Neural crest cell (in vitro differentiated cells): Measurements from ENCODE around the gene DNAJB13. TPM values are rescaled to one million over a fixed set of nuclear protein-coding genes. Genes with fewer than 3 reads are reported as not detected.
A peak's percentile ranks its signal among the peaks of the same experiment; 100 is the strongest.

Experiments used
- DNase-seq: peaks from one replicate; pipeline ENCODE4 v3.0.0; 2021; ENCODE audit warnings: low read depth, mixed read lengths, low spot score
- H3K27ac Mint-ChIP-seq: one replicate; pipeline ENCODE4 v1.8.0; 2021; ENCODE audit warnings: mild to moderate bottlenecking, mixed read lengths; ENCODE audit not compliant: unreplicated experiment
- H3K27me3 Mint-ChIP-seq: 2 replicates; pipeline ENCODE4 v1.8.0; 2021; ENCODE audit warnings: low read depth, mild to moderate bottlenecking, mixed read lengths
- H3K36me3 Mint-ChIP-seq: 2 replicates; pipeline ENCODE4 v1.8.0; 2021; ENCODE audit warnings: low read depth, mild to moderate bottlenecking, mixed read lengths
- H3K4me1 Mint-ChIP-seq: 2 replicates; pipeline ENCODE4 v1.8.0; 2021; ENCODE audit warnings: mixed read lengths
- H3K4me3 Mint-ChIP-seq: one replicate; pipeline ENCODE4 v1.8.0; 2021; ENCODE audit warnings: mild to moderate bottlenecking, mixed read lengths
- H3K9me3 Mint-ChIP-seq: 2 replicates; pipeline ENCODE4 v1.8.0; 2021; ENCODE audit warnings: mixed read lengths
- CTCF ChIP-seq: fragments of 200-600 bp; sonication (generic); conservative IDR thresholded peaks from 2 replicates; pipeline ENCODE4 v1.5.0; 2021; ENCODE audit warnings: antibody characterized with exemption, mild to moderate bottlenecking
- long read RNA-seq: library from polyadenylated mRNA; unstranded; transcript quantifications from one replicate; pipeline ENCODE4 v2.0.0, GENCODE V29; 2020
- total RNA-seq: library from RNA; stranded (reverse); gene quantifications from 2 replicates; pipeline ENCODE4 v1.2.1, GENCODE V29; 2021

The DNAJB13 gene
- 0.32 and 0.35 TPM in 2 replicates for total RNA-seq
- long read RNA-seq, result 0 reads

DNA sequence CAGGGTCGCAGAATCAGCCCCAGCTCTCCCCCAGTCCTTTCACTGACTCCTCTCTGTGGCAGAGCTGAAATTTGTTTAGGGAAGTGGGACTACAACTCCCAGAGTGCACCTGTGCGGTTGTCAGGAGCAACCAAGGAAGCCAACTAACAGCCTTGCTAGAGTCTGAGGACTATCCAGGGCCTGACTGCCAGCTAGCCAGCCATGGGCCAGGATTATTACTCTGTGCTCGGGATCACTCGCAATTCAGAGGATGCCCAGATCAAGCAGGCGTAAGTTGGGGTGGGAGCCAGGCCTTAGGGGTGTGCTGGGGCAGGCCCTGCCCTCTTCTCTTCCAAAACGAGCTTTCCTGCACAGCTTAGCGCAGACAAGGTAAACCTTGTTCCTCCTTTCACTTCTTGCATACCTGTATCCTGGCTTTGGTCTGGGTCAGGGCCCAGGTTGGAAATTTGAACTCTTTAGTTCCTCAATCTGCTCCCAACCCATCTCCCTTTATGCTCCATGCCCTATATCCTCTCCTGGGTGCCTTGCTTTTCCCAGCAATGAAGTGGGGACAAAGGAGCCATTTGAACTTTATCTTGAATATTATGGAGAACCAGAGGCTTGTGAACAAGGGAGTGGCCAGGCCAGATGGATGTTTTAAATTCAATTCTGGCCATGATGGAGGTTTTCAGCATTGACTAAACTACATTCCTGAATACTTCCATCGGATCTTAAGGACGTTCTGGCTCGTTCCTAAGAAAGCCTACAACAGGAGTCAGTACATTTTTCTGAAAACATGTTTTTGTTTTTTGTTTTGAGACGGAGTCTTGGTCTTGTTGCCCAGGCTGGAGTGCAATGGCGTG, at the start of gene DNAJB13:
Gene DNAJB13 (plus strand): TSS at position 158 of the 842 bp plus-strand sequence. CDS start 44 bp downstream, at position 202.
- Mint-ChIP-seq H3K36me3 (peaks cover 3% of the 10 kb centered on the region), H3K27ac (no peak within 1 kb of the TSS), H3K4me3 (no peak within 1 kb of the TSS), H3K27me3 (no peaks in the 10 kb centered on the region), H3K9me3 (no peaks in the 10 kb centered on the region), H3K4me1 (peaks cover 8% of the 10 kb centered on the region)
- peak; percentile 47 for DNase-seq
- TF ChIP-seq CTCF, result no peak

GRCh38 chr11:73902303-73902702, 48.5 kb upstream of the DNAJB13 start:
- H3K4me1 Mint-ChIP-seq, result no peaks in the 10 kb centered on the region
- no peaks in the 10 kb centered on the region for H3K27me3 Mint-ChIP-seq
- no peak for TF ChIP-seq CTCF
- H3K36me3 Mint-ChIP-seq, result peaks cover 17% of the 10 kb centered on the region
- H3K27ac Mint-ChIP-seq, result no peak overlapping the region
- no peak for DNase-seq
- no peak overlapping the region for H3K4me3 Mint-ChIP-seq
- no peaks in the 10 kb centered on the region for H3K9me3 Mint-ChIP-seq

- no peak overlapping the region for H3K4me3 Mint-ChIP-seq
- no peaks in the 10 kb centered on the region for H3K27me3 Mint-ChIP-seq
- H3K9me3 Mint-ChIP-seq, result no peaks in the 10 kb centered on the region
- TF ChIP-seq CTCF, result no peak
- DNase-seq, result no peak
- no peak overlapping the region for H3K27ac Mint-ChIP-seq
- H3K4me1 Mint-ChIP-seq, result no peaks in the 10 kb centered on the region
- H3K36me3 Mint-ChIP-seq, result peaks cover 9% of the 10 kb centered on the region
These were observed 43.6 kb upstream of the DNAJB13 start for GRCh38 chr11:73907191-73907590.

- no peaks in the 10 kb centered on the region for H3K9me3 Mint-ChIP-seq
These were observed 38.8 kb upstream of the DNAJB13 start for GRCh38 chr11:73912026-73912425.

GRCh38 chr11:73913472-73913871, 37.4 kb upstream of the DNAJB13 start:
- no peak overlapping the region for H3K27ac Mint-ChIP-seq
- peaks cover 11% of the 10 kb centered on the region for H3K36me3 Mint-ChIP-seq
- TF ChIP-seq CTCF, result no peak
- no peaks in the 10 kb centered on the region for H3K4me1 Mint-ChIP-seq
- no peaks in the 10 kb centered on the region for H3K9me3 Mint-ChIP-seq
- no peak for DNase-seq
- no peaks in the 10 kb centered on the region for H3K27me3 Mint-ChIP-seq
- no peak overlapping the region for H3K4me3 Mint-ChIP-seq

More at GRCh38 chr11:73912026-73912425, 38.8 kb upstream of the DNAJB13 start:
- DNase-seq, result no peak
- no peak overlapping the region for H3K4me3 Mint-ChIP-seq
- H3K27me3 Mint-ChIP-seq, result no peaks in the 10 kb centered on the region
- no peak overlapping the region for H3K27ac Mint-ChIP-seq
- peaks cover 11% of the 10 kb centered on the region for H3K36me3 Mint-ChIP-seq
- TF ChIP-seq CTCF, result no peak
- no peaks in the 10 kb centered on the region for H3K4me1 Mint-ChIP-seq
